Stomach (tissue), 9 donors: Measurements from ENCODE around the gene AZIN2. TPM values are rescaled to one million over a fixed set of nuclear protein-coding genes. Genes with fewer than 3 reads are reported as not detected.

ENCODE experiments used
- DNase-seq, 2 donors: peaks; one replicate each; pipeline versions ENCODE4 v3.0.0 to v3.0.0-alpha.2; 2013 to 2019
- H3K27ac ChIP-seq, 5 donors: fragments of 200-600 bp in 4 of 5; sonication (generic) in 4 of 5; one replicate each; pipeline ENCODE4 v1.5.1; 2013 to 2019; ENCODE audit warnings: mild to moderate bottlenecking in 1 of 5, moderate library complexity in 1 of 5
- H3K27me3 ChIP-seq, 3 donors: fragments of 200-600 bp; sonication (generic); one replicate each; pipeline ENCODE4 v1.5.1; 2017 to 2019; ENCODE audit warnings: mixed run types in 1 of 3
- H3K36me3 ChIP-seq, 4 donors: fragments of 200-600 bp; sonication (generic); 1 replicate in 3 of 4; 2 replicates in 1 of 4; pipeline ENCODE4 v1.5.1; 2016 to 2019
- H3K4me1 ChIP-seq, 4 donors: fragments of 200-600 bp; sonication (generic); one replicate each; pipeline ENCODE4 v1.5.1; 2016 to 2019
- H3K4me3 ChIP-seq, 4 donors: fragments of 200-600 bp; sonication (generic) in 3 of 4; one replicate each; pipeline ENCODE4 v1.5.1; 2016 to 2019; ENCODE audit warnings: mild to moderate bottlenecking in 1 of 4
- H3K9me3 ChIP-seq, 4 donors: fragments of 200-600 bp; sonication (generic); one replicate each; pipeline ENCODE4 v1.5.1; 2016 to 2019
- EP300 ChIP-seq: sonication (generic); formaldehyde crosslinking; IDR thresholded peaks from one replicate; pipeline ENCODE4 v1.6.1; 2017; ENCODE audit warnings: antibody characterized with exemption
- POLR2A ChIP-seq, 4 donors: fragments of 450-650 bp; IDR thresholded peaks; one replicate each; pipeline ENCODE4 v1.6.1; 2016; ENCODE audit warnings: antibody characterized with exemption in 4 of 4, control low read depth in 2 of 4, mild to moderate bottlenecking in 1 of 4, moderate library complexity in 1 of 4
- POLR2AphosphoS5 ChIP-seq, 3 donors: sonication (generic); formaldehyde crosslinking; IDR thresholded peaks; one replicate each; pipeline ENCODE4 v1.6.1; 2016; ENCODE audit warnings: antibody characterized with exemption in 3 of 3
- WGBS, 5 donors: extraction: QIAGEN DNeasy Blood & Tissue Kit in 3 of 5; methylation state at CpG; one replicate each; pipeline versions ENCODE4 v1.1.5 to v1.1.7; 2013 to 2018; 5-methylcytosine and 5-hydroxymethylcytosine counted together
- intact Hi-C: fragments of 100-400 bp; cut with DNase I; formaldehyde crosslinking; loops from one replicate; pipeline ENCODE4 v1.15.1; 2023; ENCODE audit warnings: low total_unique reads
- polyA plus RNA-seq, 3 donors: library from polyadenylated mRNA; stranded (reverse); fragments of 200-250 nt; gene quantifications; one replicate each; pipeline ENCODE4 v1.2.3, GENCODE V29; 2013
- total RNA-seq, 5 donors: library from RNA; depleted of rRNA; stranded (reverse); fragments of >200 nt; gene quantifications; one replicate each; pipeline versions ENCODE4 v1.1.0 to v1.2.3, GENCODE V29; 2014 to 2016
- TF ChIP-seq, protein P1 (sequence below), 7 experiments: fragments of 450-650 bp in 4 of 7; fragments of 200-600 bp in 3 of 7; sonication (generic) in 3 of 7; IDR thresholded peaks; one replicate each; pipeline ENCODE4 v1.5.1; 2016 to 2019; ENCODE audit warnings: antibody characterized with exemption in 7 of 7, control low read depth in 2 of 7, mild to moderate bottlenecking in 1 of 7
- donor health status: healthy with polysubstance abuse.
- donor health status: Bipolar disorder and iron deficiency.
- donor health status: healthy.

Gene AZIN2
- total and polyA plus RNA-seq, 8 donors = 0.61 to 39.7 (median 2.0) TPM; not detected in 1

GRCh38 chr1:33072707-33073106, 8.2 kb upstream of the AZIN2 start:
- Histone ChIP-seq H3K9me3 (no peaks in the 10 kb centered on the region), H3K36me3 (no peaks in the 10 kb centered on the region), H3K27me3 (no peaks in the 10 kb centered on the region), H3K4me1 (no peaks in the 10 kb centered on the region), H3K27ac (no peak overlapping the region), H3K4me3 (no peak overlapping the region)
- 57 to 100% (median 76%) methylated on average over 2 of the region's 2 CpGs for WGBS, 5 donors
- intact Hi-C loops = no loop called here
- DNase-seq = no peak
- no peak for TF ChIP-seq POLR2A (IDR thresholded peaks at IDR 0.05)
- no peak for TF ChIP-seq EP300
- TF ChIP-seq, protein P1, sequence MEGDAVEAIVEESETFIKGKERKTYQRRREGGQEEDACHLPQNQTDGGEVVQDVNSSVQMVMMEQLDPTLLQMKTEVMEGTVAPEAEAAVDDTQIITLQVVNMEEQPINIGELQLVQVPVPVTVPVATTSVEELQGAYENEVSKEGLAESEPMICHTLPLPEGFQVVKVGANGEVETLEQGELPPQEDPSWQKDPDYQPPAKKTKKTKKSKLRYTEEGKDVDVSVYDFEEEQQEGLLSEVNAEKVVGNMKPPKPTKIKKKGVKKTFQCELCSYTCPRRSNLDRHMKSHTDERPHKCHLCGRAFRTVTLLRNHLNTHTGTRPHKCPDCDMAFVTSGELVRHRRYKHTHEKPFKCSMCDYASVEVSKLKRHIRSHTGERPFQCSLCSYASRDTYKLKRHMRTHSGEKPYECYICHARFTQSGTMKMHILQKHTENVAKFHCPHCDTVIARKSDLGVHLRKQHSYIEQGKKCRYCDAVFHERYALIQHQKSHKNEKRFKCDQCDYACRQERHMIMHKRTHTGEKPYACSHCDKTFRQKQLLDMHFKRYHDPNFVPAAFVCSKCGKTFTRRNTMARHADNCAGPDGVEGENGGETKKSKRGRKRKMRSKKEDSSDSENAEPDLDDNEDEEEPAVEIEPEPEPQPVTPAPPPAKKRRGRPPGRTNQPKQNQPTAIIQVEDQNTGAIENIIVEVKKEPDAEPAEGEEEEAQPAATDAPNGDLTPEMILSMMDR (IDR thresholded peaks at IDR 0.05) = no peak
- TF ChIP-seq POLR2AphosphoS5 (IDR thresholded peaks at IDR 0.05) = no peak

DNA sequence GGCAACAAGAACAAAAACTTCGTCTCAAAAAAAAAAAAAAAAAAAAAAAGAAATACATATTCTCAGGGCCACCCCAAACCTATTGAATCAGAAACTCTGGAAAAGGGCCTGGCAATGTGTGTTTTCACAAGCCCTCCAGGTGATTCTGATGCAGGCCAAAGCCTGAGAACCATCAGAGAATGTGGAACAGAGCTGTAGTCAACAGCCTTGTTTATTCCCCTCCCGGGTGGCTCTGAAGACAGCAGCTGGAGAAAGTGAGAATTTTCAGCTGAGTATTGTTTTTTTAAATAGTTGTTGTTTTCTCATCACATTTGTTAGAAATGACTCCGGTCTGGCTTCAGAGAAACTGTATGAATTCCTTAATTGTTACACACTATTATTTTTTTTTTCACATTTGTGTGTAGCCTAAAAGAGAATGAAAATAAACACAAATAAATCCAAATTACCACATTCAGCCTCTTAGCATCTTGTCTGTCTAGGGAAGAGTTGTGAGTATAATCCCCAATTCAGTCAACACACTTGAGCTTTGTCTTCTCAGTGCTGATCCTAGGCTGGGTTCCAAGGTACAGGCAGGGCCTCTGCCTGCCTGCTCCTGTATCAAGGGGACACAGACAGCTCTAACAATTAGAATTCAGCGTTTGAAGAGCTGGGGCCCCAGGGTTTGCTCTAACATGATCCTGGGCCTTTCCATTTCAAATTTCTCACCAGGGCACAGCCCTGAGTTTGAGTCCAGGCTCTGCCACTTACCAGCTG, 6.6 kb upstream of the AZIN2 start:
- no peak overlapping the region for H3K4me3 ChIP-seq
- no peak for DNase-seq
- 57 to 75% (median 65%) methylated on average over 4 of the region's 4 CpGs for WGBS, 5 donors
- intact Hi-C loops = no loop called here
- H3K4me1 ChIP-seq = no peaks in the 10 kb centered on the region
- no peak for TF ChIP-seq POLR2A (IDR thresholded peaks at IDR 0.05)
- no peak for TF ChIP-seq POLR2AphosphoS5 (IDR thresholded peaks at IDR 0.05)
- no peak for TF ChIP-seq EP300
- TF ChIP-seq, protein P1 (IDR thresholded peaks at IDR 0.05) = no peak
- H3K36me3 ChIP-seq = no peaks in the 10 kb centered on the region
- no peaks in the 10 kb centered on the region for H3K9me3 ChIP-seq
- H3K27me3 ChIP-seq = no peaks in the 10 kb centered on the region
- no peak overlapping the region for H3K27ac ChIP-seq

- TF ChIP-seq, protein P1 (IDR thresholded peaks at IDR 0.05) = no peak
- TF ChIP-seq POLR2A (IDR thresholded peaks at IDR 0.05) (no peak), POLR2AphosphoS5 (IDR thresholded peaks at IDR 0.05) (no peak), EP300 (no peak)
- DNase-seq = no peak
- 17 to 43% (median 38%) methylated on average over 1 of the region's 1 CpG for WGBS, 5 donors
- intact Hi-C loops = no loop called here
- Histone ChIP-seq H3K4me1 (peaks cover 10 to 24% (median 23%) of the 10 kb centered on the region in 4 donors), H3K9me3 (no peaks in the 10 kb centered on the region), H3K36me3 (no peaks in the 10 kb centered on the region), H3K27ac (no peak overlapping the region), H3K27me3 (peaks cover 0 to 6% (median 0%) of the 10 kb centered on the region in 3 donors), H3K4me3 (no peak overlapping the region)
Measured at GRCh38 chr1:33078030-33078591, 2.8 kb upstream of the AZIN2 start.

- Histone ChIP-seq H3K27ac (peak overlapping the region in 2 of 5 donors; percentile 67 to 74), H3K4me3 (peak overlapping the region; percentile 64 to 87 (median 74)), H3K4me1 (peaks cover 10 to 24% (median 23%) of the 10 kb centered on the region in 4 donors), H3K27me3 (peaks cover 0 to 6% (median 0%) of the 10 kb centered on the region in 3 donors), H3K36me3 (no peaks in the 10 kb centered on the region), H3K9me3 (no peaks in the 10 kb centered on the region)
- TF ChIP-seq, protein P1 (IDR thresholded peaks at IDR 0.05) = no peak
- TF ChIP-seq POLR2AphosphoS5 (IDR thresholded peaks at IDR 0.05) (no peak), EP300 (no peak), POLR2A (IDR thresholded peaks at IDR 0.05) (no peak)
- intact Hi-C loops = no loop called here
- WGBS, 5 donors = 48 to 63% (median 57%) methylated on average over 6 of the region's 6 CpGs
- no peak for DNase-seq
Measured at GRCh38 chr1:33080373-33080772, 580 bp upstream of the AZIN2 start.
